NCI-H2171 (cell line): ENCODE results near the gene PRAMEF12.
"Not testable (repeated sequence)": the region's sequence is repeated elsewhere in the genome, so short reads cannot be mapped to it uniquely, and the experiment has no call there.

ENCODE experiments used
- DNase-seq: peaks from one replicate; lab custom pipeline; 2025; lab: John Stamatoyannopoulos, UW

Gene PRAMEF12

GRCh38 chr1:12771186-12771585 lies 2.4 kb upstream of the PRAMEF12 start:
- no peak for DNase-seq

- DNase-seq = no peak
Measured at GRCh38 chr1:12772520-12772919, 1.0 kb upstream of the PRAMEF12 start.

GRCh38 chr1:12774801-12775345 lies 1.3 kb downstream of the PRAMEF12 start:
- no peak for DNase-seq

GRCh38 chr1:12775443-12775842 lies 1.9 kb downstream of the PRAMEF12 start:
- DNase-seq = no peak

GRCh38 chr1:12776801-12777557 lies 3.4 kb downstream of the PRAMEF12 start:
- DNase-seq = no peak

- DNase-seq = no peak
Measured at GRCh38 chr1:12778061-12778460, 4.5 kb downstream of the PRAMEF12 start.

- DNase-seq = no peak
Measured at GRCh38 chr1:12778907-12779306, 5.4 kb downstream of the PRAMEF12 start.

GRCh38 chr1:12781488-12781887 lies 8.0 kb downstream of the PRAMEF12 start:
- not testable (repeated sequence) for DNase-seq

GRCh38 chr1:12783783-12784182 lies 10.2 kb downstream of the PRAMEF12 start:
- DNase-seq = not testable (repeated sequence)

GRCh38 chr1:12784729-12785128 lies 11.2 kb downstream of the PRAMEF12 start:
- not testable (repeated sequence) for DNase-seq

GRCh38 chr1:12791097-12791496 lies 17.6 kb downstream of the PRAMEF12 start, which contains the start of gene PRAMEF1:
TSS of gene PRAMEF1 (plus strand) at chr1:12791397. CDS start at chr1:12793228, 1,831 bp downstream.
- DNase-seq = not testable (repeated sequence)

GRCh38 chr1:12798911-12799310 lies 25.4 kb downstream of the PRAMEF12 start:
- no peak for DNase-seq

GRCh38 chr1:12799730-12800129 lies 26.2 kb downstream of the PRAMEF12 start:
- DNase-seq = no peak

GRCh38 chr1:12809933-12810332 lies 36.4 kb downstream of the PRAMEF12 start:
- no peak for DNase-seq

- no peak for DNase-seq
Measured at GRCh38 chr1:12810691-12811408, 37.3 kb downstream of the PRAMEF12 start.

- no peak for DNase-seq
Measured at GRCh38 chr1:12811409-12811784, 37.9 kb downstream of the PRAMEF12 start.

- DNase-seq = not testable (repeated sequence)
Measured at GRCh38 chr1:12819061-12819460, 45.5 kb downstream of the PRAMEF12 start.
